Hepatocyte (in vitro differentiated cells): ENCODE measurements around the gene DTNA. TPM values are rescaled to one million over a fixed set of nuclear protein-coding genes. Genes with fewer than 3 reads are reported as not detected.
"Not testable (repeated sequence)": the region's sequence is repeated elsewhere in the genome, so short reads cannot be mapped to it uniquely, and the experiment has no call there.

Source experiments
- DNase-seq: peaks from one replicate; pipeline ENCODE4 v3.0.0-alpha.2; 2016; ENCODE audit warnings: low spot score
- H2AFZ ChIP-seq: fragments of 200-600 bp; sonication (generic); 2 replicates; pipeline ENCODE4 v1.6.0; 2016; ENCODE audit warnings: antibody characterized with exemption, mild to moderate bottlenecking
- H3K27ac ChIP-seq: fragments of 200-600 bp; sonication (generic); 2 replicates; pipeline ENCODE4 v1.5.1; 2016; ENCODE audit warnings: mild to moderate bottlenecking
- H3K27me3 ChIP-seq: fragments of 200-600 bp; sonication (generic); 2 replicates; pipeline ENCODE4 v1.6.1; 2016
- H3K36me3 ChIP-seq: fragments of 200-600 bp; sonication (generic); replicated peaks from 2 replicates; pipeline ENCODE4 v1.5.1; 2016; ENCODE audit warnings: low read depth; ENCODE audit not compliant: insufficient read depth
- H3K4me1 ChIP-seq: fragments of 200-600 bp; sonication (generic); 2 replicates; pipeline ENCODE4 v1.5.1; 2016; ENCODE audit warnings: mild to moderate bottlenecking, moderate library complexity; ENCODE audit not compliant: insufficient read depth
- H3K4me2 ChIP-seq: fragments of 200-600 bp; sonication (generic); 2 replicates; pipeline ENCODE4 v1.6.0; 2016
- H3K4me3 ChIP-seq: fragments of 200-600 bp; sonication (generic); 2 replicates; pipeline ENCODE4 v1.5.1; 2016; ENCODE audit warnings: mild to moderate bottlenecking
- H3K79me2 ChIP-seq: fragments of 200-600 bp; sonication (generic); 2 replicates; pipeline ENCODE4 v1.6.0; 2017; ENCODE audit warnings: mild to moderate bottlenecking
- H3K9me2 ChIP-seq: fragments of 200-600 bp; sonication (generic); replicated peaks from 2 replicates; pipeline ENCODE4 v1.6.0; 2017; ENCODE audit warnings: mild to moderate bottlenecking; ENCODE audit not compliant: insufficient read depth
- H3K9me3 ChIP-seq: fragments of 200-600 bp; sonication (generic); 2 replicates; pipeline ENCODE4 v1.5.1; 2016; ENCODE audit warnings: low read depth, mild to moderate bottlenecking
- H4K20me1 ChIP-seq: fragments of 200-600 bp; sonication (generic); 2 replicates; pipeline ENCODE4 v1.6.0; 2016; ENCODE audit warnings: mild to moderate bottlenecking; ENCODE audit not compliant: insufficient read depth, poor library complexity, severe bottlenecking
- CTCF ChIP-seq: fragments of 200-600 bp; sonication (generic); IDR thresholded peaks from 2 replicates; pipeline ENCODE4 v1.5.1; 2016; ENCODE audit warnings: antibody characterized with exemption, mild to moderate bottlenecking; ENCODE audit not compliant: poor library complexity
- EZH2 ChIP-seq: fragments of 200-600 bp; sonication (generic); IDR thresholded peaks from 2 replicates; pipeline ENCODE4 v1.6.1; 2016; ENCODE audit warnings: antibody characterized with exemption, mild to moderate bottlenecking, borderline replicate concordance
- EZH2phosphoT487 ChIP-seq: fragments of 200-600 bp; sonication (generic); IDR thresholded peaks from one replicate; pipeline ENCODE4 v1.6.1; 2018; ENCODE audit warnings: antibody characterized with exemption, mild to moderate bottlenecking, low read depth, moderate library complexity; ENCODE audit not compliant: unreplicated experiment, severe bottlenecking
- WGBS: methylation state at CpG from one replicate; pipeline ENCODE4 v1.1.6; 2016; ENCODE audit warnings: low lambda C conversion rate; ENCODE audit errors: missing lambda C conversion rate; 5-methylcytosine and 5-hydroxymethylcytosine counted together
- polyA plus RNA-seq: library from polyadenylated mRNA; unstranded; fragments of >200 nt; fragmentation: Nextera tagmentation; extraction: Ambion mirVana; gene quantifications from 2 replicates; pipeline ENCODE4 v1.2.1, GENCODE V29; 2016
- total RNA-seq: library from RNA; depleted of rRNA; stranded (reverse); fragments of >200 nt; gene quantifications from 2 replicates; pipeline ENCODE4 v1.2.3, GENCODE V29; 2014

The DTNA gene
- total and polyA plus RNA-seq, 2 experiments from 2014 or later = 18.3 to 34.0 TPM

GRCh38 chr18:34893239-34893638 lies 183.1 kb downstream of the DTNA start:
- no peaks in the 10 kb centered on the region for H4K20me1 ChIP-seq
- no peak for DNase-seq
- TF ChIP-seq EZH2phosphoT487 (no peak), EZH2 (no peak)

GRCh38 chr18:34901299-34901698 lies 191.2 kb downstream of the DTNA start:
- no peak overlapping the region for H3K4me3 ChIP-seq
- H2AFZ ChIP-seq = no peak overlapping the region
- no peaks in the 10 kb centered on the region for H3K27me3 ChIP-seq
- no peak for TF ChIP-seq EZH2phosphoT487
- TF ChIP-seq EZH2 = no peak
- TF ChIP-seq CTCF = no peak
- H4K20me1 ChIP-seq = no peaks in the 10 kb centered on the region
- H3K4me1 ChIP-seq = no peaks in the 10 kb centered on the region
- H3K9me2 ChIP-seq = no peaks in the 10 kb centered on the region
- no peak overlapping the region for H3K4me2 ChIP-seq
- no peak for DNase-seq
- H3K79me2 ChIP-seq = no peaks in the 10 kb centered on the region
- H3K9me3 ChIP-seq = no peaks in the 10 kb centered on the region
- no peaks in the 10 kb centered on the region for H3K36me3 ChIP-seq
- no peak overlapping the region for H3K27ac ChIP-seq

More at GRCh38 chr18:34893239-34893638, 183.1 kb downstream of the DTNA start:
- no peak overlapping the region for H2AFZ ChIP-seq
- no peaks in the 10 kb centered on the region for H3K79me2 ChIP-seq
- H3K4me3 ChIP-seq = no peak overlapping the region
- no peak overlapping the region for H3K27ac ChIP-seq
- no peaks in the 10 kb centered on the region for H3K9me2 ChIP-seq
- no peaks in the 10 kb centered on the region for H3K4me1 ChIP-seq
- H3K27me3 ChIP-seq = no peaks in the 10 kb centered on the region
- no peak overlapping the region for H3K4me2 ChIP-seq
- H3K9me3 ChIP-seq = no peaks in the 10 kb centered on the region
- H3K36me3 ChIP-seq = no peaks in the 10 kb centered on the region

- H4K20me1 ChIP-seq = no peaks in the 10 kb centered on the region
- H3K4me1 ChIP-seq = no peaks in the 10 kb centered on the region
- no peaks in the 10 kb centered on the region for H3K27me3 ChIP-seq
- TF ChIP-seq EZH2 (no peak), EZH2phosphoT487 (no peak), CTCF (no peak)
- no peak overlapping the region for H3K27ac ChIP-seq
- 88% methylated on average over 3 of the region's 3 CpGs for WGBS
- H3K79me2 ChIP-seq = no peaks in the 10 kb centered on the region
- no peak for DNase-seq
- H2AFZ ChIP-seq = no peak overlapping the region
- no peaks in the 10 kb centered on the region for H3K9me2 ChIP-seq
- no peak overlapping the region for H3K4me3 ChIP-seq
- no peaks in the 10 kb centered on the region for H3K9me3 ChIP-seq
- H3K36me3 ChIP-seq = no peaks in the 10 kb centered on the region
- no peak overlapping the region for H3K4me2 ChIP-seq
Observed at GRCh38 chr18:34904994-34905393, 194.9 kb downstream of the DTNA start.

GRCh38 chr18:34906985-34907384 lies 196.9 kb downstream of the DTNA start:
- H3K27ac ChIP-seq, H3K9me3 ChIP-seq, H3K9me2 ChIP-seq, H3K79me2 ChIP-seq, H3K36me3 ChIP-seq, H3K4me2 ChIP-seq, H4K20me1 ChIP-seq, H3K27me3 ChIP-seq, H3K4me3 ChIP-seq, H2AFZ ChIP-seq, DNase-seq, H3K4me1 ChIP-seq: not testable (repeated sequence)
- WGBS = 86% methylated on average over 1 of the region's 1 CpG
